HG03432 (cell line): ENCODE results near the gene TNFRSF9.
"Not testable (repeated sequence)": the region's sequence is repeated elsewhere in the genome, so short reads cannot be mapped to it uniquely, and the experiment has no call there.

Experiments
- ATAC-seq: cut with Tn5 transposase; IDR thresholded peaks from one replicate; pipeline ENCODE4 v1.9.1; 2021; ENCODE audit warnings: mild to moderate bottlenecking, moderate library complexity; ENCODE audit not compliant: unreplicated experiment

Gene TNFRSF9

DNA sequence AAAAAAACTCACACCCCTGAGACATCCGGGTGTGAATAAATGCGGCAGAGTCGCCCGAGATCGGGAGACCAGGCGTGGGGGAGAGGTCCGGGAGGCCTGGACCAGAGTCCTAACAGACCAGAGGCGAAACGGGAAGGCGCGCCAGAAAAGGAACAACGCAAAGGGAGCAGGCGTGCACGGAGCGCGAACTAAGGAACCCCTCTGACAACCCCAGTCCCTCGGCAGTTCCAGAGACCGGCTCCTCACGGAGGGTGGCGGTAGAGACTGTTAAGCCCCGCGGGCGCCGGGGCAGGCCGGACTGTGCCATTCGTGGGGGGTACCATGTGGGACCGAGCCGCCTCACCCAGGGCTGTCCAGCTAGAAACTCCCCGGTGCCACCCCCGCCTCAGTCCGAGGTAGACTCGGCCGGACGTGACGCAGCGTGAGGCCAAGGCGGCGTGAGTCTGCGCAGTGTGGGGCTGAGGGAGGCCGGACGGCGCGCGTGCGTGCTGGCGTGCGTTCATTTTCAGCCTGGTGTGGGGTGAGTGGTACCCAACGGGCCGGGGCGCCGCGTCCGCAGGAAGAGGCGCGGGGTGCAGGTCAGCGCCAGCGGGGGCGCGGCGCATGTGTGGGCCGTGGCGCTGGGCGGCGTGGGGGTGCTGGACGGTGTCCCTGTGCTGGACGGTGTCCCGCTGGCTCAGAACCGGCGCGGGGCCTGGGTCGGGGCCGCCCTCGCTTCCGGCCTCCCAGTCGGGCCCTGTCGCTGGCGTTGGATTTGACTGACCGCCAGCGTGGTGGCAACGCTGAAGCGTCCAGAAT lies 20.8 kb upstream of the TNFRSF9 start, which contains the start of gene PARK7:
PARK7 (plus strand) TSS at position 496 of the 798 bp plus-strand sequence. CDS start 1,075 bp downstream, outside the sequence.
- peak; percentile 94 for ATAC-seq

DNA sequence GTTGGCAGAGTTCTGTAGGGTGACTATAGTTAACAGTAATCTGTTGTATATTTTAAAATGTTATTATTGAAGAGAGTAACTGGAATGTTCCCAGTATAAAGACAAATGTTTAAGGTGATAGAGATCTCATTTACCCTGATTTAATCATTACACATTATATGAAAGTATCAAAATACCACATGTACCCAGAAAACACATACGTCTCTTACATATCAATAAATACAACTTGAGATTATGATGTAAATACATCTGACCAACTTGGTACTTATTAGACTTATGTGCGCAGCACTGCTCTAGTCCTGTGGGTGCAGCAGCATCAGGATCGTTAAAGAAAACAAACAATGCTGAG lies 20.2 kb upstream of the TNFRSF9 start:
- ATAC-seq, result no peak

DNA sequence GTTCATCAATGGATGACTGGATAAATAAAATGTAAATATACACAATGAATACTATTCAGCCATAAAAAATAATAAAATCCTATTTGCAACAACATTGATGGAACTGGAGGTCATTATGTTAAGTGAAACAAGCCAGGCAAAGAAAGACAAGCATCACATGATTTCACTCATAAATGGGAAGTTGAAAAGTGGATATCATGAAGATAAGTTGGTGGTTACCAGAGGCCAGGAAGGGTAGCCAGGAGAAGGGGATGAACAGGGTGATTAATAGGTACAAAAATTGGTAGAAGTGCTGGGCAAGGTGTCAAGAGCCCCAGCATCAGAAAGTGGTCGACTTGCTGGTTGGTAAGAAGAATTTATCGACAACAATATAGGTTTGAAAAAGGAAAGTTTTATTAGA lies 19.5 kb upstream of the TNFRSF9 start:
- ATAC-seq, result no peak

DNA sequence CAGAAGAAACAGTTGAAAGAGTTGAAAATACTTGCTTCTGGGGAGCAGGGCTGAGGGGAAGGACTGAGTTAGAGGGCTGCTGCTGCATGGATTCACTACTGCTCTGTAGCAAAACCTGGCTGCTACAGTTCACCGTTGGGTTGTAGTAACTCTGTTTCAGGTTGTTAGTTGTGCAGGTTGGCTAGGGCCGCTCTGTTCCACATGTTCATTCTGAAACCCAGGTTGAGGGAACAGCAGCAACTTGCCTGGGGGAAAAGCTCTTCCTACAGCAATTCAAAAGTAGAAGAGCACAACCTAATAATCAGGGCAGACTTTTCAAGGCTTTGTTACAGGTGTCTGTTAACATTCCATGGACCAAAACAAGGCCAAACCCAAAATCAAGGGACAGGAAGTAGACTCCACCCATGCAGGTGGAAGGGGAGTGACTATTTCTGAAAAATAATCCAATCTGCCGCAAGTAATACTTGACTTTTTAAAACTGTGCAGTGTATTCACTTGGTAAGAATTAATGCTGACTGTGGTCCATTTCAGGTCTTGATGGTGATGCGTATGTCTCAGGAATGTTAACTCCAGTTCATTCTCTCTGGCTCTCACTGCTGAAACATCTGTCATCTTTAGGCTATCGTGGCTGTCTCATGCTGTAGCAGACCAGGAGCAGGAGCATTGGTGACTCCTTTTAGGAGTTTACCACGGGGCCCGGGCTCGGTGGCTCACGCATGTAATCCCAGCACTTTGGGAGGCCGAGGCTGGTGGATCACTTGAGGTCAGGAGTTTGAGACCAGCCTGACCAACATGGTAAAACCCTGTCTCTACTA lies 15.8 kb upstream of the TNFRSF9 start:
- no peak for ATAC-seq

DNA sequence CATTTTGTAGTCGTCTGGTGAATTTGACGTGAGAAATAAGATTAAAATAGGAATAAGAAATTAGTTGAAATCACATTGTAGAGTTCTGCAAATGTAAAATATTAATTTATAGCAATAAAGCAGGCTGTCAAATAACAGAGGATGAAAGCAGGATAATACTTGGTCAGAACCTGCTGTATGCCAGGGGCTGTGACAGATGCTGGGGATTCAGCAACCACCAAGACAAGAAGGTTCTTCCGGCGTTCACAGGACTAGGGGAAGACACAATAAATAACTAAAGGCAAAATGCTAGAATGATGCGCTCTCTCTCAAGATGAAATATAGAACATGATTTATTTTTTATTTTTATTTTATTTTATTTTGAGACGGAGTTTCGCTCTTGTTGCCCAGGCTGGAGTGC lies 14.0 kb upstream of the TNFRSF9 start:
- ATAC-seq, result no peak

DNA sequence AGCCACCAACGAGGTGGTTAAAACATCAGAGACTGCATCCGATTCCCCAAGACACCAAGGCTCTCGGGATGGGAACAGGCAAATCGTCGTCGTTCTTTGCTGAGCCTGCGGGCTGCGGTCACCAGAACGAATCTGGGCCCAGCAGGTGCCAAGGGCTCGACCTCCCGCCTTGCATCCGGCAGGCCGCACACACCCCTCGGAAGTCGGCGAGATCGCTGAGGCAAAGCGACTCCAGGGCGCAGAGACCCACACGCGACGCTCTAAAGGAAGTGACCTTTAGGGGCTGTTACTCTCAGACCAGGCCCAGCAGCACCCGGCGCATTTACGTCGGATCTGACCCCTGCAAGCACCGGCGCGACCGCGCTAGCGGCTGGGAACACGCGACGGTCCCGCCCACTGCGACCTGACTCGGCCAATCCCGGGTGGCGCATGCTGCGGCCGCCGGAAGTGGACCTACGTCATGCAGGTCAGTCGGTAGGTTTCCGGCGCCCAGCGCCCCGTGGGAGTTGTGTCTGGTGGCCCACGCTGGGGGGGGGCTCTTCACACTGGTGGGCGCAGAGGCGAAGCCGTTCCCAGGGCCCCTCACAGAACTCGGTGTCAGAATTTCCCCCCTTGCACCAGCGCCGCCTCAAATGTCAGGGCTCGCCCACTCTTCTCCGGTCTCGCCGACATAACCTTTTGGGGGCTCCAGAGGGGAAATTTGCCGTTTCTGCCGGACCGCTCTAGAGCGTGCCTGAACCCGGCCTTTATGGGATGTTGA lies 13.4 kb upstream of the TNFRSF9 start:
- ATAC-seq, result peak; percentile 97

DNA sequence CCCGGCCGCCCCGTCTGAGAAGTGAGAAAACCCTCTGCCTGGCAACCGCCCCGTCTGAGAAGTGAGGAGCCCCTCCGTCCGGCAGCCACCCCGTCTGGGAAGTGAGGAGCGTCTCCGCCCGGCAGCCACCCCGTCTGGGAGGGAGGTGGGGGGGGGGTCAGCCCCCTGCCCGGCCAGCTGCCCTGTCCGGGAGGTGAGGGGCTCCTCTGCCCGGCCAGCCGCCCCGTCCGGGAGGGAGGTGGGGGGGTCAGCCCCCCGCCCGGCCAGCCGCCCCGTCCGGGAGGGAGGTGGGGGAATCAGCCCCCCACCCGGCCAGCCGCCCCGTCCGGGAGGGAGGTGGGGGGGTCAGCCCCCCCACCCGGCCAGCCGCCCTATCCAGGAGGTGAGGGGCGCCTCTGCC lies 12.2 kb upstream of the TNFRSF9 start:
- not testable (repeated sequence) for ATAC-seq

DNA sequence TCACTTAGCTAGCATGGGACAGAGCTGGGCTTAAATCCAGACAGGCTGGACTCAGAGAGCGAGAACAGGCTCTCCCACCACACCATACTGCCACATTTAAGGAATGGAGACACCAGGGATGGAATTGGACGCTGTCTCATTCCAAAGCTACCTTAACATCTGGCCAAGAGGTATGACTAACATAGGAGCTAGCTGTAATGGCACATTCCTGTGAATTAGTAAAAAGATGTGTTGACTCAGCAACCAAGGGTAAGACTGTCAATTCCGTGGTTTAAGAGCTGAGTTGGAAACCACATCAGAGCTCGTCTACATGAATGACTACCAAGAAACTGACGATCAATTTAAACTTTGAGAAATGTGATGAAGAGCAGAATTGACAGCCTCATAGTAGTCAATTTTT lies 8.3 kb upstream of the TNFRSF9 start:
- ATAC-seq, result no peak

DNA sequence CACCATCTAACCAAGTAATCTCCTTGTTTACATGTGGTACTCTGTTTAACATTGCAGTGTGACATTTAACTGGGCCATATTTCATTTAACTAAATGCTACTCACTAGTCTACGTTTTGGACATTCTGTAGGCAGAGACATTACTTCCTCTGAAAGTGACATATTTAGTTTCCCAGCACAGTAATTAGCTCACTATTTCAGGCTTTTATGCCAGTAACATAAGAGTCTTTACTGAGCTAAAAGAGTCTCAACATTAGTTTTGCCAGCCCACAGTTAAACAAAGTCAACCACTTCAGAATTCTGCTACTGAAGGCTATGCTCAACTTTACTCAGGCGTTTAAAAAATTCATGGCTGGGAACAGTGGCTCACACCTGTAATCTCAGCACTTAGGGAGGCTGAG lies 2.6 kb upstream of the TNFRSF9 start:
- ATAC-seq, result no peak

DNA sequence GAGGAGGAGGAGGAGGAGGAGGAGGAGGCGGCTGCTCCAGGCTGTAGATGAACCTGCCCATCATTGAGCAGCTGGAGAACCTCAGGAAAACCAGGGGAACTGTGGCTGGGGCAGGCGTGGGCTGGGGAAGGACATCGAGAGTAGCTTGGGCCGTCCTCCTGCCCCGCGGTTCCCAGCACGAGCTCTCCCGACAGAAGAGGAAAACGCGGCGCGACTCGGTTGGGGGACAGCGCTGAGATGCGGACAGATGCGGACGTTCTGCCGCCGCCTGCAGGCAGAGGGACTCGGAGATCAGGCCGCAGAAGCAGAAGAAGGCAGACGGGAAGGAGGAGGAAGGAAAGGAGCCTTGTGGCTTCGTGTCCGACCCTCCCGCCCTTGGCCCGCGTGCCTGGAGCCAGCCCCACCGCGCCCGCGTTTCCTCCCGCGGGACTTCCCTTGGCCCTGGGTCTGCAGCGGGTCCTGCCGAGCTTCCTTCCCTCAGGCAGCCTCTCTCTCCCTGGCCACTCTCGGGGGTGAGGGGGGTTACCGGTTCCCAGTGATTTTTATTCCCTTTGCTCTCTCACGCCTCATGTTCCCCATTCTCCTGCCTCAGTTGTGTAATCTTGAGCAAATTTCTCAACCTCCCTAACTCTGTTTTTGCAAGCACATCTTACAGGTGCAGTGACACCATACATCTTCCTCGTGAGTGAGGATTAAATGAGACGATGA lies 1.7 kb upstream of the TNFRSF9 start:
- no peak for ATAC-seq

DNA sequence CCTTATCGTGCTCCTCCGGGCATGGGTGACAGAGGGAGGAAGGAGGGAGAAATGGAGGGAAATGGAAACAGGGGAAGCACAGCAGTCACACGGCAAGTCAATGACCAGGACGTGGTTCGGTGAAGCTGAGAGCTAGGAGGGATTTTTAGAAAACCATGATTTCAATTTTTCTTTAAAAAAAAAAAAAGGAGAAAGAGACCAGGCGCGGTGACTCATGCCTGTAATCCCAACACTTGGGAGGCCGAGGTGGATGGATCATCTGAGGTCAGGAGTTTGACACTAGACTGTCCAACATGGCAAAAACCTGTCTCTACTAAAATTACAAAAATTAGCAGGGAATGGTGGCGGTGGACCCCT lies 776 bp upstream of the TNFRSF9 start:
- no peak for ATAC-seq

DNA sequence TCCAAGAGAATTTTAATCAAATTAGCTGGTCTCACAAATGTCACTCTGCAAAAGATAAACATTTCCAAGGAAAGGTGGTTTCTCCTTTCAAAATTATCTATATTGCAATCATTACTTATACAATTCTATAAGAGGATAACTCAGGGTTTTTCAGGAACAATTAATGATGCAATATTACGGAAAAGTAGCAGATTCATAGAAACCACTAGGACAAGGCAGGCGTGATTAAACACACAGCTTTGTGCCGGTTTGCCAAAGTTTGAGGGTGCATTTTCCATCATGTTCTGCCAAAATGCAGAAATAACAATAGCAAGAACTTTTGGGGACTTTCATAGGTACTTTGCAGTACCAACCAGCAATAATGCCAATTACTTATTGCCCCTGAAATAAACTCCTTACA lies 605 bp downstream of the TNFRSF9 start:
- no peak for ATAC-seq

DNA sequence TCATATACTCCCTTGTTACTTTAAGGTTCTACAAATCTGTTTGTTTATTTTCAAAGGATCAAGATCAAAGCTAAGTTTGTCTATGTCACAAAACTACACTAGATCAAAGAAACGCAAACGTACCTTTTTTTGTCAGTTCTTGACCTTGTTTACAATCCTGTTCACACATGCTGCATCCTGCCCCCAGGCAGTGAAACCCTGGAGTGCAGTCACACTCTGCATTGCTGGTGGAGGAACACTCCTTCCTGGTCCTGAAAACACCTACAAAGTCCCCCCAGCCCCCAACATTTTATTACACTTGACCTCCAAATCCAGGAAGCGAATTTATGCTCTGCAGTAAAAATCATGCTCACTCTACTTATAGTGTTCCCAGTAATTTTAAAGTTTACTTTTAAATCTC lies 2.6 kb downstream of the TNFRSF9 start:
- ATAC-seq, result no peak

DNA sequence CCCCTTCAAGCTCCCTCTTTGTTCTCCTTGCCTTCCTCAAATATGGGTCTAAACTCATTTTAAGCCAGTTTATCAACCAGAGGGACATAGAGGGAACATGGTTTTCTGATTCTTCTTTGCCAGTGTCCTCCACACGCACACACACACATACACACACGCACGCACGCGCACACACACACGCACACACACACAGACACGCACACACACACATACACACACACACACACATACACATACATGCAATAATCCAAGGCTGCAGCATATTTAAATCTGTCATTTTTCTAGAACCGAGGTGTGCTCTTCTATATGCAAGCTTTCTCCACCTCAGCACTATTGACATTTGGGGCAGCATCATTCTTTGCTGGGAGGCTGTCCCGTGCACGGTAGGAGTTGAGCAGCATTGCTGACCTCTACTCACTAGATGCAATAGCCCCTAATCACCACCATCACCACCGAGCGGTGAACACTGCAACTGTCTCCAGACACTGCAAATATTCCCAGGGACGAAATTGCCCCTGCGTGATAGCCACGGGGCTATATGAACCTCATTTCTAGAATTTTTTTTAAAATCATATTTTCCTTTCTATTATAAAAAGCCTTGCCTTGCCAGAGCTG lies 8.0 kb downstream of the TNFRSF9 start:
- ATAC-seq, result no peak

DNA sequence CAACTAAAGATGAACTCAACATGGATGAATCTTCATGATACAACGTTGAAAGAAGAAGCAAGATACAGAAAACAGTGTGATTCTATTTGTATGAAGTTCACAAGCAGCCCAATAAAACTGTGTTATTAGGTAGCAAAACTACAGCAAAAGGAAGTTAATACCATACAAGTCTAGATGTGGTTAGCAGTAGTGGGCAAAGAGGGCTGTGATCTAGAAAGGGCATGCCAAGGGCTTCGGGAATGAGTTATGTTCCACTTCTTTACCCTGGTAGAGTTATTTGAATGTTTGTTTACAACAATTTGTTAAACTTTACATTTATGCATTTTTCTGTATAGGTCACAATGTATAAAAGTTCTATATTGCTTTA lies 9.2 kb downstream of the TNFRSF9 start:
- ATAC-seq, result no peak

DNA sequence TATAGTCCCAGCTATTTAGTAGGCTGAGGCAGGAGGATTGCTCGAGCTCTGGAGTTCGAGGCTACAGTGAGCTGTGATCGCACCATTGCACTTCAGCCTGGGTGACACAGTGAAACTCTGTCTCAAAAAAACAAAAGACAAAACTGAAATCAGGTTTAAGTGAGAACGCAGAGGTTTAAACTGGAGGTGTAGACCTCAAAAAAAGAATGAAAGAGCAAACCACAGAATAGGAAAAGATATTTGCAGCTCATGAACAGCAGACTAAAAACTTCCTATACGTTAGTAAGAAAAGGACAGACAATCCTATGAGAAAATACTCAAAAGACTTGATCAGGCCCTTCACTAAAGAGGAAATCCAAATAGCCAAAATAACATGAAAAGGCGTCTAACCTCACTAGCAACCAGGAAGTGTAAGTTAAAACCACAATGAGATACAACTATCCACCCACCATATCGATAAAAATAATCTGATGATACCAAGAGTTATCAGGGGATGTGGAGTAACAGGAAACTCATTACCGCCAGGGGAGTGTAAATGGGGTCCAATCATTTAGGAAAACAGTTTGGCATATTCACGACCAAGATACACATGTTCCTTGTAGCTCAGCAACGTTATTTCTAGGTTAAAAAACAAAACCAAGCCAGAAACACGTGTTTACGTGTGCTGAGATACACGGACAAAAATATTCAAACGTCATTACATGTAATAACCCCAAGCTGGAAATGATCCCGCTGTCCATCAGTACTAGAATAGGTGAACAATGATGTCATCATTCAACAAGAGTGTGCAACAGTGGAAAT lies 9.8 kb downstream of the TNFRSF9 start:
- ATAC-seq, result no peak

DNA sequence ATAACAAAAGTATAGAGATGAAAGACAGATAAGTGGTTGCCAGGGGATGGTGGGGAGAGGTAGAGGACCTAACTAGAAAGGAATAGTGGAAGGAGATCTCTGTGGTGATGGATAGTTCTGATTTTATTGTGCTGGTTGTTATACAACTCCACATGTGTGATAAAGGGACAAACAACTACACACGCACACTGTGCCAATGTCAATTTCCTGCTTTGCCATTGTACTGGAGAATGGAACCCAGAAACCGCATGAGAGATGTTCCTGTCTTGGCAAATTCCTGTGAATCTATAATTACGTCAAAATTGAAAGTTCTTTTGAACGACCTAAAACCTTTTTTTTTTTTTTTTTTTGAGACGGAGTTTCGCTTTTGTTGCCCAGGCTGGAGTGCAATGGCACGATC lies 11.0 kb downstream of the TNFRSF9 start:
- ATAC-seq, result no peak

DNA sequence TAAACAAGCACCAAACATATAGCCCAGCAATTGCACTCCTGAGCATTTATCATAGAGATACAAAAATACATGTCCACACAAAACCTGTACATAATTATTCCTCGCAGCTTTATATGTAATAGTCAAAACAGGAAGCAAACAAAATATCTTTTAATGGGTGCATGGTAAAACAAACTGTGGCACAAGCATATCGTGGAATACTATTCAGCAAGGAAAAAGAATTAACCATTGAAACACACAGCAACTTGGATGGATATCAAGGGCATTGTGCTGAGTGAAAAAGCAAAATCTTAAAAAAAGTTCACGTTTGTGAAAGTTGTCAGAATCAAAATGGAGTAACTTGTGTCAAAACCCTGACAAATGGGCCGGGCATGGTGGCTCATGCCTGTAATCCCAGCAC lies 12.4 kb downstream of the TNFRSF9 start:
- no peak for ATAC-seq

DNA sequence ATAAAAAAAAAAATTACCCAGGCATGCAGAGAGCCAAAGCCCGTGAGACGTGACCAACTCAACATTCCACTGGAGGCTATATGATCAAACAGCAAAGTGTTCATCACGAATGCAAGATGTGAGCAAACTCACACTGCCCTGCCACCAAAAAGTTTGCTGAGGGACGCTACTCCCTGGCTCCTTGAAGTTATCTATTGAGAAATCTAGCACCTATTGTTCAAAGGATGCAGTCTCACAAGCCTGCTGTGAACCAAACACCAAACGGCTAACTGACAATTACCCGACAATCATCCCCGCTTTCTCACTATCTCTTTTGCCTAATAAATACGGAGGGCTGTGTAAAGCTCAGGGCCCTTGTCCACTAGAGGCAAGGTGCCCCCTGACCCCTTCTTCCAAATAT lies 13.6 kb downstream of the TNFRSF9 start:
- ATAC-seq, result not testable (repeated sequence)

DNA sequence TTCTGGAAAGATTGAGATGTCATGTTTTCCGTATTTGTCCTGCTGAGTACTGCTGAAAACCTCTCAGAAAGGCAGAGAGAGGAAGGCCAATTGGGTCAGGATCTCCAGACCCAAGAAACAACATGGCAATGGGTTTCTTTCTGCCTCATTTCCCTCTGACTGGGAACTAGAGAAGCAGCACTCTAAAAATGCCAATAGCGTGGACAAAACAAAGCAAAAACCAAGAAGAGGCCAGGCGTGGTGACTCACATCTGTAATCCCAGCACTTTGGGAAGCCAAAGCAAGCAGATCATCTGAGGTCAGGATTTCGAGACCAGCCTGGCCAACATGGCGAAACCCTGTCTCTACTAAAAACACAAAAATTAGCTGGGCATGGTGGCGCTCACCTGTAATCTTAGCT lies 18.3 kb downstream of the TNFRSF9 start:
- ATAC-seq, result no peak
